IMR-90 (cell line): ENCODE measurements around the gene ACTBL2. TPM values are rescaled to one million over a fixed set of nuclear protein-coding genes. Genes with fewer than 3 reads are reported as not detected.

Source experiments
- ATAC-seq: fragments of 200-7000 bp; cut with Tn5 transposase; 2 replicates; pipeline ENCODE4 v1.9.1; 2020; ENCODE audit warnings: low read depth, mild to moderate bottlenecking, moderate library complexity
- BruUV-seq: library from RNA; stranded (reverse); fragments of 400-500 nt; replicated peaks from 2 replicates; lab custom pipeline; 2021; lab: Mats Ljungman, UMichigan
- CTCF ChIA-PET: fragments of 300-600 bp; formaldehyde crosslinking; extraction: SDS; loops from one replicate; lab custom pipeline; 2021; ENCODE audit warnings: antibody characterized with exemption; lab: Yijun Ruan, JAX
- POLR2A ChIA-PET: fragments of 300-600 bp; sonication (Branson Sonifier 250); formaldehyde crosslinking; loops from one replicate; lab custom pipeline; 2022; ENCODE audit warnings: antibody characterized with exemption; ENCODE audit not compliant: unreplicated experiment; lab: Charles Lee
- DNase-seq: peaks from one replicate; pipeline ENCODE4 v3.0.0; 2013
- H2AFZ ChIP-seq: replicated peaks from 2 replicates; pipeline ENCODE3; 2013; ENCODE audit warnings: low read length, mild to moderate bottlenecking; ENCODE audit not compliant: poor library complexity
- H2AK5ac ChIP-seq: 2 replicates; pipeline ENCODE4 v1.6.1; 2013; ENCODE audit warnings: low read depth, low read length, inconsistent platforms
- H2AK9ac ChIP-seq: replicated peaks from 2 replicates; pipeline ENCODE3; 2013; ENCODE audit warnings: mild to moderate bottlenecking, low read depth, low read length, moderate library complexity; ENCODE audit not compliant: poor library complexity
- H2BK120ac ChIP-seq: 2 replicates; pipeline ENCODE4 v1.6.1; 2013; ENCODE audit warnings: low read depth, low read length, inconsistent platforms
- H2BK15ac ChIP-seq: 3 replicates; pipeline ENCODE4 v1.6.1; 2013; ENCODE audit warnings: low read depth, low read length, inconsistent platforms
- H2BK20ac ChIP-seq: 2 replicates; pipeline ENCODE4 v1.6.1; 2013; ENCODE audit warnings: low read depth, mild to moderate bottlenecking, inconsistent platforms, low read length, moderate library complexity
- H2BK5ac ChIP-seq: 2 replicates; pipeline ENCODE4 v1.6.1; 2013; ENCODE audit warnings: mild to moderate bottlenecking, low read depth, low read length, inconsistent platforms; ENCODE audit not compliant: poor library complexity, severe bottlenecking
- H3K14ac ChIP-seq: replicated peaks from 2 replicates; pipeline ENCODE4 v1.6.1; 2013; ENCODE audit warnings: low read depth, low read length, inconsistent platforms
- H3K18ac ChIP-seq: 2 replicates; pipeline ENCODE4 v1.6.1; 2013; ENCODE audit warnings: low read depth, low read length, control low read depth
- H3K23ac ChIP-seq: 2 replicates; pipeline ENCODE4 v1.6.1; 2013; ENCODE audit warnings: low read depth, low read length, inconsistent platforms
- H3K27ac ChIP-seq: 2 replicates; pipeline ENCODE4 v1.5.1; 2013; ENCODE audit warnings: mild to moderate bottlenecking, control low read depth, low read length; ENCODE audit not compliant: insufficient read depth
- H3K27me3 ChIP-seq: 2 replicates; pipeline ENCODE4 v1.6.1; 2013; ENCODE audit warnings: low read length; ENCODE audit not compliant: control insufficient read depth, insufficient read depth
- H3K36me3 ChIP-seq: 2 replicates; pipeline ENCODE4 v1.6.1; 2013; ENCODE audit warnings: low read length, mixed read lengths; ENCODE audit not compliant: control insufficient read depth, insufficient read depth
- H3K4ac ChIP-seq: 2 replicates; pipeline ENCODE4 v1.6.1; 2013; ENCODE audit warnings: low read depth, low read length, inconsistent platforms
- H3K4me1 ChIP-seq: 2 replicates; pipeline ENCODE4 v1.6.1; 2013; ENCODE audit warnings: low read length, mixed read lengths; ENCODE audit not compliant: control insufficient read depth, insufficient read depth
- H3K4me2 ChIP-seq: 2 replicates; pipeline ENCODE4 v1.6.1; 2013; ENCODE audit warnings: low read depth, mild to moderate bottlenecking, control low read depth, low read length, moderate library complexity
- H3K4me3 ChIP-seq: 2 replicates; pipeline ENCODE4 v1.5.1; 2013; ENCODE audit warnings: low read depth, mild to moderate bottlenecking, control low read depth, low read length, moderate library complexity; ENCODE audit not compliant: insufficient read depth
- H3K56ac ChIP-seq: 2 replicates; pipeline ENCODE4 v1.6.1; 2013; ENCODE audit warnings: low read length, inconsistent platforms; ENCODE audit not compliant: insufficient read depth; ENCODE audit errors: extremely low read depth
- H3K79me1 ChIP-seq, 2 experiments: 2 replicates each; pipeline ENCODE4 v1.6.1; 2013; ENCODE audit warnings: low read length in 2 of 2, inconsistent platforms in 1 of 2, low read depth in 1 of 2
- H3K9ac ChIP-seq: 2 replicates; pipeline ENCODE4 v1.6.1; 2013; ENCODE audit warnings: low read depth, low read length, control low read depth
- H3K9me1 ChIP-seq: 2 replicates; pipeline ENCODE4 v1.6.1; 2013; ENCODE audit warnings: low read length, inconsistent platforms; ENCODE audit not compliant: insufficient read depth
- H3K9me3 ChIP-seq: 2 replicates; pipeline ENCODE4 v1.6.1; 2013; ENCODE audit warnings: low read length; ENCODE audit not compliant: control insufficient read depth, insufficient read depth
- H4K20me1 ChIP-seq: 2 replicates; pipeline ENCODE4 v1.6.1; 2013; ENCODE audit warnings: low read length, inconsistent platforms; ENCODE audit not compliant: insufficient read depth
- H4K5ac ChIP-seq: 2 replicates; pipeline ENCODE4 v1.6.1; 2013; ENCODE audit warnings: mild to moderate bottlenecking, low read depth, low read length, control low read depth
- H4K8ac ChIP-seq, 2 experiments: 2 replicates each; pipeline ENCODE4 v1.6.1; 2013; ENCODE audit warnings: low read depth in 2 of 2, low read length in 2 of 2, control low read depth in 1 of 2, inconsistent platforms in 1 of 2
- H4K91ac ChIP-seq: 2 replicates; pipeline ENCODE4 v1.6.1; 2013; ENCODE audit warnings: low read depth, low read length, inconsistent platforms; ENCODE audit not compliant: insufficient read depth
- MXI1 ChIP-seq: IDR thresholded peaks from 2 replicates; pipeline ENCODE4 v1.6.1; 2012; ENCODE audit warnings: low read depth, mild to moderate bottlenecking, low read length, moderate library complexity, borderline replicate concordance
- WGBS, 2 experiments: methylation state at CpG; one replicate each; pipeline versions ENCODE4 v1.1.5 to v1.1.7; 2013; ENCODE audit warnings: missing lambda C conversion rate in 2 of 2; ENCODE audit not compliant: insufficient read length in 1 of 2; ENCODE audit errors: extremely low coverage in 2 of 2; 5-methylcytosine and 5-hydroxymethylcytosine counted together
- dilution Hi-C: fragments of 300-500 bp; cut with HindIII; formaldehyde crosslinking; loops from one replicate; pipeline ENCODE4 v1.14.3; 2018; ENCODE audit warnings: low sequenced_read_pairs; ENCODE audit not compliant: unreplicated experiment
- in situ Hi-C: fragments of 300-500 bp; cut with MboI; formaldehyde crosslinking; loops from 3 replicates; pipeline ENCODE4 v1.14.3; 2019; ENCODE audit warnings: low sequenced_read_pairs, inconsistent platforms, mixed read lengths
- intact Hi-C: fragments of 100-400 bp; cut with micrococcal nuclease; formaldehyde crosslinking; loops from 2 replicates; pipeline ENCODE4 v1.10.0; 2022
- polyA plus RNA-seq, 3 experiments: library from polyadenylated mRNA; depleted of rRNA; stranded (reverse); fragments of >200 nt; gene quantifications; 2 replicates each; pipeline ENCODE4 v1.2.3, GENCODE V29; 2012; ENCODE audit warnings: low replicate concordance in 1 of 3
- total RNA-seq: library from RNA; depleted of rRNA; stranded (reverse); fragments of >200 nt; gene quantifications from 2 replicates; pipeline ENCODE4 v1.2.3, GENCODE V29; 2012

Gene ACTBL2
- total and polyA plus RNA-seq, 2 of the 4 experiments (the other 2 are of a cell fraction): 0.29 to 1.6 TPM

DNA sequence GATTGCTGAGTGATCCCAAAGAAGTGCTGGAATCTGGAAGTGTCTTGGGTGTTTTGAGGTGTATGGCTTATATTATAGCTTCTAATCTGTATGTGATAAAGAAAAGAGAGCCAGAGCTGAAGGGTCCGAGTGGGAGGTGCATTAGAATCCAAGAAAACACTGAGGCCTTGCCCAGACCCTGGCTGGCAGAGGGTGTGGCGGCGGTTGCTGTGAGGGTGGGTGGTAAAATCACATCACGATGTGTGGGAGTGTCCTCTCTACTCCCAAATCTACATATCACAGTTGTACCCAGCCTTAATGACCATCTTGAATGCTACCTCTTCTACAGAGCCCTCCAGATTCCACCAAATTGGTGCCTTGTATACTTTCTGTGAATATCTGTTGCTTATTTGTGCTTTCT lies 28.9 kb downstream of the ACTBL2 start:
- ATAC-seq (no peak), DNase-seq (no peak)
- no peak for TF ChIP-seq MXI1
- Histone ChIP-seq H2AK9ac (peak overlapping the region; percentile 18), H3K56ac (no peak overlapping the region), H4K8ac (peak overlapping the region in 1 of 2 experiments; percentile 61; a peak in 1 of 4 replicates), H3K9ac (no peak overlapping the region), H2BK5ac (no peak overlapping the region), H3K4me2 (no peak overlapping the region), H3K27me3 (no peaks in the 10 kb centered on the region), H3K27ac (no peak overlapping the region), H3K4me3 (no peak overlapping the region), H4K5ac (peak overlapping the region; percentile 3; the same call in 1 of the 2 replicates), H3K9me3 (no peaks in the 10 kb centered on the region), H4K20me1 (no peaks in the 10 kb centered on the region), H2BK15ac (peak overlapping the region; percentile 92; the same call in 2 of the 3 replicates), H2BK120ac (peak overlapping the region; percentile 83), H3K79me1 (no peaks in the 10 kb centered on the region), H3K9me1 (peaks cover 5% of the 10 kb centered on the region; the same call in 1 of the 2 replicates), H3K36me3 (no peaks in the 10 kb centered on the region), H2AFZ (no peak overlapping the region), H2BK20ac (peak overlapping the region; percentile 48), H3K23ac (no peak overlapping the region), H3K4me1 (peaks cover 29% of the 10 kb centered on the region), H2AK5ac (peak overlapping the region; percentile 59; the same call in 1 of the 2 replicates), H3K18ac (peak overlapping the region; percentile 77), H3K4ac (peak overlapping the region; percentile 69), H3K14ac (peak overlapping the region; percentile 57), H4K91ac (peak overlapping the region; percentile 83)
- CTCF ChIA-PET: interaction anchor here (1.0 kb wide), 1 partner anchor 9 kb away, joined by 3 read pairs; no protein-coding TSS in a partner anchor
- POLR2A ChIA-PET: no interaction called here
- in situ Hi-C loops (no loop called here), dilution Hi-C loops (no loop called here), intact Hi-C loops (no loop called here)
- WGBS, 2 experiments: no CpG with 5 or more reads among the region's 4 CpGs
- BruUV-seq: no TSS peak
